GM19463 (cell line): ENCODE data around the gene MAP4K5.

Source experiments
- ATAC-seq: cut with Tn5 transposase; IDR thresholded peaks from one replicate; pipeline ENCODE4 v1.9.1; 2021; ENCODE audit warnings: mild to moderate bottlenecking, moderate library complexity; ENCODE audit not compliant: unreplicated experiment

Gene MAP4K5

DNA sequence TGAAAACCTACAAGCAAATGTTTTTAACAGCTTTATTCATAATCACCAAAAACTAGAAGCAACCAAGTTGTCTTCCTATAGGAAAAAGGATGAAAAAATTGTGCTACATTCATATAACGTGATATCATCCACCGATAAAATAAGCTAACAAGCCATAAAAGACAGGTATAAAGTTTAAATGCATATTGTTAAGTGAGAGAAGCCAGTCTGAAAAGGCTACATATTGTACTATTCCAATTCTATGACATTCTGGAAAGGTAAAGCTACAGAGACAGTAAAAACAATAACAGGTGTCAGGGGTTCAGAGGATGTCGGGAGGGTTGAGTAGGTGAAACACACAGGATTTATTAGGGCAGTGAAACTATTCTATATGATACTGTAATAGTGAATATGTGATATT is 158.4 kb downstream of the MAP4K5 start:
- ATAC-seq, result no peak

DNA sequence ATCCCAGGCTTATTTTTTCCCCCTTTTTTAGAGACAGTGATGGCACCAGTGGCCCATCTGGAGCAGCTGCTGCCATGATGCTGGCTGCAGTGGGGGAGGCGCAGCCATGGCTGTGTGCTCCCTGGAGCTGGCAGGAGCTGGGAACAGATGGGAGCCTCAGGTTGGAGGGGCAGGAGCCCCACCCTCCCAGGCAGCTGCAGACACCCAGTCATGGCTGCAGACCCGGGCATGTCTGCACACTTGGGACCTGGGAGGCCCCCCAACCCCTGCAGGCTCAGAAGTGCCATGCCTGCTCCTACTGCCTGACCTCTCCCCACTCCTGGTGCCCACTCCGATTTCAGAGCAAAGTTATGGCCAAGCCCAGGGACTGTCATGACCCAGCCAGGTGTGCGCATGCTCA is 160.8 kb downstream of the MAP4K5 start:
- ATAC-seq, result no peak
